Endothelial cell of umbilical vein (primary cell): ENCODE data around the gene SLC38A1. TPM values are rescaled to one million over a fixed set of nuclear protein-coding genes. Genes with fewer than 3 reads are reported as not detected.

Experiments used
- BruUV-seq: library from RNA; stranded (reverse); fragments of 400-500 nt; replicated peaks from 2 replicates; lab custom pipeline; 2021; lab: Mats Ljungman, UMichigan
- CTCF ChIA-PET: fragments of 300-600, 350-600 bp; sonication (Branson Sonifier 250); formaldehyde crosslinking; loops from one replicate; lab custom pipeline; 2021; ENCODE audit warnings: antibody characterized with exemption, inconsistent platforms; lab: Charles Lee
- POLR2A ChIA-PET: fragments of 300-600, 350-600 bp; sonication (Branson Sonifier 250); formaldehyde crosslinking; loops from one replicate; lab custom pipeline; 2021; ENCODE audit warnings: antibody characterized with exemption, inconsistent platforms; lab: Charles Lee
- DNase-seq: peaks from one replicate; pipeline ENCODE4 v3.0.0-alpha.2; 2011; ENCODE audit warnings: low read depth, low spot score
- FAIRE-seq: peaks from 2 replicates; lab custom pipeline; 2011; peaks lifted over from hg19 to GRCh38; lab: Jason Lieb, UNC
- H2AFZ ChIP-seq: 2 replicates; pipeline ENCODE4 v1.6.0; 2012; ENCODE audit warnings: low read depth, low read length, control low read depth, inconsistent platforms
- H3K27ac ChIP-seq: 2 replicates; pipeline ENCODE4 v1.5.1; 2011; ENCODE audit warnings: low read depth, mild to moderate bottlenecking, control low read depth, low read length, moderate library complexity; ENCODE audit not compliant: insufficient read depth
- H3K27me3 ChIP-seq, 2 experiments: 2 replicates each; pipeline versions ENCODE4 v1.6.0 to v1.6.1; 2011; ENCODE audit warnings: low read length in 2 of 2, mixed read lengths in 1 of 2; ENCODE audit not compliant: control insufficient read depth in 2 of 2, insufficient read depth in 2 of 2
- H3K36me3 ChIP-seq, 2 experiments: 2 replicates in 1 of 2; 3 replicates in 1 of 2; pipeline ENCODE4 v1.5.1; 2011; ENCODE audit warnings: low read length in 2 of 2, mild to moderate bottlenecking in 1 of 2, moderate library complexity in 1 of 2; ENCODE audit not compliant: control insufficient read depth in 2 of 2, insufficient read depth in 2 of 2; ENCODE audit errors: extremely low read depth in 1 of 2
- H3K4me1 ChIP-seq: 3 replicates; pipeline ENCODE4 v1.5.1; 2011; ENCODE audit warnings: mild to moderate bottlenecking, low read length; ENCODE audit not compliant: control insufficient read depth, insufficient read depth; ENCODE audit errors: extremely low read depth
- H3K4me2 ChIP-seq: 2 replicates; pipeline ENCODE4 v1.6.1; 2011; ENCODE audit warnings: low read length, control low read depth, mixed read lengths; ENCODE audit not compliant: insufficient read depth
- H3K4me3 ChIP-seq, 3 experiments: fragments of 200-600 bp in 1 of 3; sonication (generic), shearing (Covaris generic) in 1 of 3; replicated peaks in 1 of 3; 2 replicates each; pipeline ENCODE4 v1.5.1; 2011 to 2016; ENCODE audit warnings: control low read depth in 3 of 3, low read length in 3 of 3, mild to moderate bottlenecking in 2 of 3, inconsistent platforms in 1 of 3, low read depth in 1 of 3, moderate library complexity in 1 of 3; ENCODE audit not compliant: insufficient read depth in 1 of 3
- H3K79me2 ChIP-seq: 2 replicates; pipeline ENCODE4 v1.6.0; 2012; ENCODE audit warnings: low read length, inconsistent platforms; ENCODE audit not compliant: control insufficient read depth, insufficient read depth
- H3K9ac ChIP-seq: replicated peaks from 2 replicates; pipeline ENCODE3; 2011; ENCODE audit warnings: low read length, control low read depth; ENCODE audit not compliant: insufficient read depth; ENCODE audit errors: extremely low read depth
- H3K9me1 ChIP-seq: replicated peaks from 3 replicates; pipeline ENCODE4 v1.6.0; 2011; ENCODE audit warnings: mild to moderate bottlenecking, low read length; ENCODE audit not compliant: control insufficient read depth, insufficient read depth; ENCODE audit errors: extremely low read depth
- H3K9me3 ChIP-seq: replicated peaks from 2 replicates; pipeline ENCODE4 v1.5.1; 2012; ENCODE audit warnings: low read length, inconsistent platforms; ENCODE audit not compliant: control insufficient read depth, insufficient read depth
- H4K20me1 ChIP-seq: replicated peaks from 2 replicates; pipeline ENCODE3; 2011; ENCODE audit warnings: mild to moderate bottlenecking, low read length; ENCODE audit not compliant: control insufficient read depth, insufficient read depth; ENCODE audit errors: extremely low read depth
- EZH2 ChIP-seq: IDR thresholded peaks from 2 replicates; pipeline ENCODE4 v1.6.1; 2012; ENCODE audit warnings: borderline replicate concordance, low read depth, mild to moderate bottlenecking, moderate library complexity, low read length, inconsistent platforms; ENCODE audit not compliant: severe bottlenecking
- FOS ChIP-seq: IDR thresholded peaks from 2 replicates; pipeline ENCODE4 v1.6.1; 2011; ENCODE audit warnings: mild to moderate bottlenecking, low read length, moderate library complexity, borderline replicate concordance; ENCODE audit not compliant: insufficient read depth
- GATA2 ChIP-seq: IDR thresholded peaks from 2 replicates; pipeline ENCODE4 v1.7.0; 2011; ENCODE audit warnings: low read depth, mild to moderate bottlenecking, moderate library complexity, mixed read lengths, low read length; ENCODE audit not compliant: insufficient read length, insufficient read depth
- JUN ChIP-seq: IDR thresholded peaks from 2 replicates; pipeline ENCODE4 v1.6.1; 2011; ENCODE audit warnings: borderline replicate concordance, low read depth; ENCODE audit not compliant: insufficient read length, insufficient read depth
- MYC ChIP-seq: IDR thresholded peaks from one replicate; pipeline ENCODE4 v1.6.1; 2011; ENCODE audit warnings: mild to moderate bottlenecking, low read depth, low read length
- POLR2A ChIP-seq: IDR thresholded peaks from 2 replicates; pipeline ENCODE4 v1.6.1; 2012; ENCODE audit warnings: low read depth, mild to moderate bottlenecking, control low read depth, low read length
- POLR2AphosphoS5 ChIP-seq: IDR thresholded peaks from 2 replicates; pipeline ENCODE4 v1.6.1; 2012; ENCODE audit warnings: low read depth, mild to moderate bottlenecking, control low read depth, low read length, moderate library complexity; ENCODE audit not compliant: insufficient read depth
- dilution Hi-C: fragments of 300-500 bp; cut with MboI; formaldehyde crosslinking; loops from one replicate; pipeline ENCODE4 v1.15.0; 2019; ENCODE audit warnings: low sequenced_read_pairs; ENCODE audit not compliant: extremely low pct_ligation_motif_present
- intact Hi-C: fragments of 100-400 bp; cut with micrococcal nuclease; formaldehyde crosslinking; loops from one replicate; pipeline ENCODE4 v1.10.0; 2022
- polyA plus RNA-seq, 4 experiments: library from polyadenylated mRNA; depleted of rRNA in 3 of 4; stranded (reverse) in 3 of 4; unstranded in 1 of 4; fragments of >200 nt; gene quantifications; 2 replicates each; pipeline versions ENCODE4 v1.2.1 to v1.2.3, GENCODE V29; 2011 to 2012; ENCODE audit warnings: missing spikeins in 1 of 4
- total RNA-seq: library from RNA; stranded (reverse); gene quantifications from 2 replicates; pipeline ENCODE4 v1.2.3, GENCODE V29; 2021
- TF ChIP-seq, protein P1 (sequence below), 2 donors: IDR thresholded peaks; 1 replicate in 1 of 2; 2 replicates in 1 of 2; pipeline ENCODE4 v1.5.1; 2011; ENCODE audit warnings: low read length in 2 of 2, mild to moderate bottlenecking in 2 of 2, moderate library complexity in 2 of 2, control low read depth in 1 of 2, inconsistent platforms in 1 of 2, low read depth in 1 of 2; ENCODE audit not compliant: insufficient read depth in 1 of 2; ENCODE audit errors: extremely low read depth in 1 of 2
- TF ChIP-seq, protein P2 (sequence below): IDR thresholded peaks from 2 replicates; pipeline ENCODE4 v1.6.1; 2011; ENCODE audit not compliant: insufficient read depth, insufficient read length

The SLC38A1 gene
- total and polyA plus RNA-seq, 2 donors (not counting 3 experiments of a cell fraction or from before 2014, with no cell fraction given), result 23.6 to 86.4 TPM

- CTCF ChIA-PET, result no interaction called here
- TF ChIP-seq EZH2, result no peak
- TF ChIP-seq POLR2AphosphoS5, result no peak
- no peak for TF ChIP-seq MYC
- no peak for TF ChIP-seq GATA2
- TF ChIP-seq JUN, result no peak
- TF ChIP-seq FOS, result no peak
- TF ChIP-seq, protein P1, sequence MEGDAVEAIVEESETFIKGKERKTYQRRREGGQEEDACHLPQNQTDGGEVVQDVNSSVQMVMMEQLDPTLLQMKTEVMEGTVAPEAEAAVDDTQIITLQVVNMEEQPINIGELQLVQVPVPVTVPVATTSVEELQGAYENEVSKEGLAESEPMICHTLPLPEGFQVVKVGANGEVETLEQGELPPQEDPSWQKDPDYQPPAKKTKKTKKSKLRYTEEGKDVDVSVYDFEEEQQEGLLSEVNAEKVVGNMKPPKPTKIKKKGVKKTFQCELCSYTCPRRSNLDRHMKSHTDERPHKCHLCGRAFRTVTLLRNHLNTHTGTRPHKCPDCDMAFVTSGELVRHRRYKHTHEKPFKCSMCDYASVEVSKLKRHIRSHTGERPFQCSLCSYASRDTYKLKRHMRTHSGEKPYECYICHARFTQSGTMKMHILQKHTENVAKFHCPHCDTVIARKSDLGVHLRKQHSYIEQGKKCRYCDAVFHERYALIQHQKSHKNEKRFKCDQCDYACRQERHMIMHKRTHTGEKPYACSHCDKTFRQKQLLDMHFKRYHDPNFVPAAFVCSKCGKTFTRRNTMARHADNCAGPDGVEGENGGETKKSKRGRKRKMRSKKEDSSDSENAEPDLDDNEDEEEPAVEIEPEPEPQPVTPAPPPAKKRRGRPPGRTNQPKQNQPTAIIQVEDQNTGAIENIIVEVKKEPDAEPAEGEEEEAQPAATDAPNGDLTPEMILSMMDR (IDR thresholded peaks at IDR 0.05; ENCODE audit: extremely low read depth in 1 of 2, insufficient read depth in 1 of 2, low read depth in 1 of 2, low read length in 2 of 2), result no peak
- TF ChIP-seq, protein P2, sequence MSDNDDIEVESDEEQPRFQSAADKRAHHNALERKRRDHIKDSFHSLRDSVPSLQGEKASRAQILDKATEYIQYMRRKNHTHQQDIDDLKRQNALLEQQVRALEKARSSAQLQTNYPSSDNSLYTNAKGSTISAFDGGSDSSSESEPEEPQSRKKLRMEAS, result no peak
- TF ChIP-seq POLR2A, result no peak
- Histone ChIP-seq H3K27ac (no peak overlapping the region), H3K36me3 (no peaks in the 10 kb centered on the region), H3K9ac (no peak overlapping the region), H3K4me2 (no peak overlapping the region), H3K27me3 (peaks cover 1 to 12% of the 10 kb centered on the region in 2 experiments), H3K4me1 (no peaks in the 10 kb centered on the region), H3K4me3 (no peak overlapping the region), H4K20me1 (no peaks in the 10 kb centered on the region), H3K9me1 (no peaks in the 10 kb centered on the region), H2AFZ (peak overlapping the region; percentile 21), H3K9me3 (no peaks in the 10 kb centered on the region), H3K79me2 (no peaks in the 10 kb centered on the region)
- dilution Hi-C loops (no loop called here), intact Hi-C loops (loop anchor here (5.0 kb wide), 1 partner anchor 82 kb away; no protein-coding TSS in a partner anchor)
- FAIRE-seq (no peak), DNase-seq (no peak)
- no TSS peak for BruUV-seq
- POLR2A ChIA-PET, result no interaction called here
These were observed 35.2 kb upstream of the SLC38A1 start for GRCh38 chr12:46304070-46304469.
